Keratinocyte (primary cell): ENCODE results near the gene PBX2. TPM values are rescaled to one million over a fixed set of nuclear protein-coding genes. Genes with fewer than 3 reads are reported as not detected.

Experiments
- DNase-seq: peaks from one replicate; pipeline ENCODE4 v3.0.0-alpha.2; 2011; ENCODE audit warnings: low read depth, missing footprints, low spot score
- FAIRE-seq: peaks from 2 replicates; lab custom pipeline; 2011; peaks lifted over from hg19 to GRCh38; lab: Jason Lieb, UNC
- H2AFZ ChIP-seq: 2 replicates; pipeline ENCODE4 v1.6.0; 2012; ENCODE audit warnings: low read length, control low read depth, inconsistent platforms; ENCODE audit not compliant: control insufficient read depth
- H3K27ac ChIP-seq: 2 replicates; pipeline ENCODE4 v1.5.1; 2011; ENCODE audit warnings: low read length; ENCODE audit not compliant: control insufficient read depth, insufficient read depth
- H3K27me3 ChIP-seq: 3 replicates; pipeline ENCODE4 v1.6.0; 2011; ENCODE audit warnings: low read length; ENCODE audit not compliant: control insufficient read depth, insufficient read depth; ENCODE audit errors: extremely low read depth
- H3K36me3 ChIP-seq, 2 experiments: 2 replicates in 1 of 2; 3 replicates in 1 of 2; pipeline ENCODE4 v1.5.1; 2011; ENCODE audit warnings: low read length in 2 of 2, mild to moderate bottlenecking in 1 of 2; ENCODE audit not compliant: control insufficient read depth in 2 of 2, insufficient read depth in 2 of 2; ENCODE audit errors: extremely low read depth in 1 of 2
- H3K4me1 ChIP-seq: 3 replicates; pipeline ENCODE4 v1.5.1; 2011; ENCODE audit warnings: low read length; ENCODE audit not compliant: control insufficient read depth, insufficient read depth; ENCODE audit errors: extremely low read depth
- H3K4me2 ChIP-seq: 3 replicates; pipeline ENCODE4 v1.6.0; 2011; ENCODE audit warnings: low read depth, low read length; ENCODE audit not compliant: control insufficient read depth, insufficient read depth; ENCODE audit errors: extremely low read depth
- H3K4me3 ChIP-seq, 3 experiments: fragments of 200-600 bp in 1 of 3; sonication (generic) in 1 of 3; 2 replicates in 2 of 3; 3 replicates in 1 of 3; pipeline ENCODE4 v1.5.1; 2011 to 2016; ENCODE audit warnings: low read length in 3 of 3, mild to moderate bottlenecking in 3 of 3, control low read depth in 2 of 3, inconsistent platforms in 1 of 3, low read depth in 1 of 3, mixed read lengths in 1 of 3, mixed run types in 1 of 3, moderate library complexity in 1 of 3; ENCODE audit not compliant: control insufficient read depth in 2 of 3, insufficient read depth in 2 of 3; ENCODE audit errors: extremely low read depth in 1 of 3
- H3K79me2 ChIP-seq: 2 replicates; pipeline ENCODE4 v1.6.0; 2012; ENCODE audit warnings: low read length; ENCODE audit not compliant: control insufficient read depth, insufficient read depth
- H3K9ac ChIP-seq: 3 replicates; pipeline ENCODE4 v1.6.0; 2011; ENCODE audit warnings: low read length; ENCODE audit not compliant: control insufficient read depth, insufficient read depth; ENCODE audit errors: extremely low read depth
- H3K9me1 ChIP-seq: 3 replicates; pipeline ENCODE4 v1.6.0; 2011; ENCODE audit warnings: low read length; ENCODE audit not compliant: control insufficient read depth, insufficient read depth; ENCODE audit errors: extremely low read depth
- H3K9me3 ChIP-seq: 2 replicates; pipeline ENCODE4 v1.5.1; 2012; ENCODE audit warnings: low read depth, low read length; ENCODE audit not compliant: control insufficient read depth
- H4K20me1 ChIP-seq: 3 replicates; pipeline ENCODE4 v1.6.0; 2011; ENCODE audit warnings: low read length; ENCODE audit not compliant: control insufficient read depth, insufficient read depth; ENCODE audit errors: extremely low read depth
- EZH2 ChIP-seq: IDR thresholded peaks from one replicate; pipeline ENCODE4 v1.6.1; 2012; ENCODE audit warnings: inconsistent platforms, mild to moderate bottlenecking, low read length, moderate library complexity
- dilution Hi-C: fragments of 300-500 bp; cut with MboI; formaldehyde crosslinking; loops from one replicate; pipeline ENCODE4 v1.7.0; 2020; ENCODE audit warnings: low sequenced_read_pairs; ENCODE audit not compliant: extremely low pct_ligation_motif_present
- polyA plus RNA-seq, 5 experiments: library from polyadenylated mRNA; depleted of rRNA in 3 of 5; stranded (reverse) in 3 of 5; stranded (forward) in 1 of 5; unstranded in 1 of 5; fragments of >200 nt; gene quantifications; 1 replicate in 1 of 5; 2 replicates in 3 of 5; 3 replicates in 1 of 5; pipeline versions ENCODE4 v1.2.1 to v1.2.3, GENCODE V29; 2011 to 2012; ENCODE audit warnings: missing spikeins in 2 of 5, low read depth in 1 of 5, low replicate concordance in 1 of 5
- TF ChIP-seq, protein P1 (sequence below), 3 experiments: IDR thresholded peaks in 1 of 3; conservative IDR thresholded peaks in 1 of 3; optimal IDR thresholded peaks in 1 of 3; 2 replicates in 2 of 3; 3 replicates in 1 of 3; pipeline versions ENCODE3 to v1.5.1; 2011; ENCODE audit warnings: low read length in 3 of 3, mild to moderate bottlenecking in 3 of 3, moderate library complexity in 2 of 3, control low read depth in 1 of 3, inconsistent platforms in 1 of 3; ENCODE audit not compliant: insufficient read depth in 2 of 3; ENCODE audit errors: extremely low read depth in 1 of 3

PBX2 gene
- polyA plus RNA-seq, 1 donor (not counting 4 experiments of a cell fraction or from before 2014, with no cell fraction given) = 43.5 TPM

DNA sequence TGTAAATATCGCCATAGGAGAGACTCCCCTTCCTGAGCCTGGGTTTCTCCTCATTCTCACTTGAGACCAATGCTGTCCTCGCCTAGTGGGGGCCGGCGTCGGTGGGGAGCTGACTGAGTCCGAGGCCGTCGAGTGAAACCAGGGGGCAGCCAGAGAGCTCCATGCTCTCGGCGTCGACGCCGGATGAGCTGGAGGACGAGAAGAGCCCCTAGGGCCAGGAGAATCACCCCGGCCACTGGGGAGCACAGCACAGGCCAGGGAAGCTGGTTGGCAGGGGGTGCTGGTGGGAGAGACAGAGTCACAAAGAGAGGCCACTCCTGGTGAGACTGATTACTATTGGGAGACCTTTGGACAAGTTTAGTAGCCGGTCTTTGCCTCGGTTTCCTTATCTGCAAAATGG lies 8.9 kb upstream of the PBX2 start:
- Histone ChIP-seq H3K79me2 (no peaks in the 10 kb centered on the region), H3K9ac (no peak overlapping the region), H3K36me3 (no peaks in the 10 kb centered on the region), H3K27ac (no peak overlapping the region), H3K9me1 (no peaks in the 10 kb centered on the region), H3K4me3 (no peak overlapping the region), H3K9me3 (no peaks in the 10 kb centered on the region), H4K20me1 (no peaks in the 10 kb centered on the region), H3K27me3 (no peaks in the 10 kb centered on the region), H2AFZ (no peak overlapping the region), H3K4me1 (peaks cover 14% of the 10 kb centered on the region), H3K4me2 (no peak overlapping the region)
- dilution Hi-C loops = no loop called here
- FAIRE-seq (no peak), DNase-seq (no peak)
- TF ChIP-seq, protein P1, sequence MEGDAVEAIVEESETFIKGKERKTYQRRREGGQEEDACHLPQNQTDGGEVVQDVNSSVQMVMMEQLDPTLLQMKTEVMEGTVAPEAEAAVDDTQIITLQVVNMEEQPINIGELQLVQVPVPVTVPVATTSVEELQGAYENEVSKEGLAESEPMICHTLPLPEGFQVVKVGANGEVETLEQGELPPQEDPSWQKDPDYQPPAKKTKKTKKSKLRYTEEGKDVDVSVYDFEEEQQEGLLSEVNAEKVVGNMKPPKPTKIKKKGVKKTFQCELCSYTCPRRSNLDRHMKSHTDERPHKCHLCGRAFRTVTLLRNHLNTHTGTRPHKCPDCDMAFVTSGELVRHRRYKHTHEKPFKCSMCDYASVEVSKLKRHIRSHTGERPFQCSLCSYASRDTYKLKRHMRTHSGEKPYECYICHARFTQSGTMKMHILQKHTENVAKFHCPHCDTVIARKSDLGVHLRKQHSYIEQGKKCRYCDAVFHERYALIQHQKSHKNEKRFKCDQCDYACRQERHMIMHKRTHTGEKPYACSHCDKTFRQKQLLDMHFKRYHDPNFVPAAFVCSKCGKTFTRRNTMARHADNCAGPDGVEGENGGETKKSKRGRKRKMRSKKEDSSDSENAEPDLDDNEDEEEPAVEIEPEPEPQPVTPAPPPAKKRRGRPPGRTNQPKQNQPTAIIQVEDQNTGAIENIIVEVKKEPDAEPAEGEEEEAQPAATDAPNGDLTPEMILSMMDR (optimal IDR thresholded peaks at IDR 0.05 in 1 of 3, IDR thresholded peaks at IDR 0.05 in 1 of 3, conservative IDR thresholded peaks at IDR 0.05 in 1 of 3; ENCODE audit: extremely low read depth in 1 of 3, insufficient read depth in 2 of 3, low read length in 3 of 3) = no peak
- TF ChIP-seq EZH2 = no peak

DNA sequence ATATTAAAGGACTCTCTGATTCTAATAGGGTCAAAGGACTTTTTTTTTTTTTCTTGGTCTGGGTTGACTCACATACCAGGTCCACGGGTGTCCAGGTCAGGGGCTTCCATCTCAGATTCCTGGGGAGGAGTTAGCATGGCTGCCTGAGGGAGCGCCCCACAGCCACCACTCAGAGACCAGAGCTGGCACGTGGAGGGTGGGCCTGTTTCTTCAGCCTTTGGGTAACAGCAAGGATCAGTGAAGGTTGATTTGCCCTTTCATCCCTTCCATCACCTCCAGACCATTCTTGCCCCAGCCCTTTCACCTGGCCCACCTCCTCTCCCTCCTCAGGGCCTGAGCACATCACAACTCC lies 8.3 kb upstream of the PBX2 start:
- Histone ChIP-seq H2AFZ (no peak overlapping the region), H3K9ac (no peak overlapping the region), H3K9me1 (no peaks in the 10 kb centered on the region), H3K27me3 (no peaks in the 10 kb centered on the region), H3K79me2 (no peaks in the 10 kb centered on the region), H3K36me3 (no peaks in the 10 kb centered on the region), H4K20me1 (no peaks in the 10 kb centered on the region), H3K4me1 (peaks cover 14% of the 10 kb centered on the region), H3K4me3 (no peak overlapping the region), H3K4me2 (no peak overlapping the region), H3K9me3 (no peaks in the 10 kb centered on the region), H3K27ac (no peak overlapping the region)
- FAIRE-seq (no peak), DNase-seq (no peak)
- dilution Hi-C loops = no loop called here
- TF ChIP-seq, protein P1 (optimal IDR thresholded peaks at IDR 0.05 in 1 of 3, IDR thresholded peaks at IDR 0.05 in 1 of 3, conservative IDR thresholded peaks at IDR 0.05 in 1 of 3; ENCODE audit: extremely low read depth in 1 of 3, insufficient read depth in 2 of 3, low read length in 3 of 3) = no peak
- no peak for TF ChIP-seq EZH2
